AG09309 (cell line): ENCODE results near the gene SULT6B1.
"Not testable (repeated sequence)": the region's sequence is repeated elsewhere in the genome, so short reads cannot be mapped to it uniquely, and the experiment has no call there.

ENCODE experiments used
- DNase-seq: peaks from one replicate; pipeline ENCODE4 v3.0.0-alpha.2; 2010; ENCODE audit warnings: low read depth
- H3K4me3 ChIP-seq: 2 replicates; pipeline ENCODE4 v1.5.1; 2011; ENCODE audit warnings: mild to moderate bottlenecking, low read depth, low read length, moderate library complexity; ENCODE audit not compliant: control insufficient read depth
- CTCF ChIP-seq: IDR thresholded peaks from 2 replicates; pipeline ENCODE4 v1.5.1; 2011; ENCODE audit warnings: mild to moderate bottlenecking, low read depth, low read length, inconsistent platforms; ENCODE audit not compliant: insufficient read depth, control insufficient read depth; ENCODE audit errors: missing control alignments

The SULT6B1 gene

GRCh38 chr2:37224063-37224462 lies 35.6 kb upstream of the SULT6B1 start:
- H3K4me3 ChIP-seq, result no peak overlapping the region
- TF ChIP-seq CTCF, result no peak
- no peak for DNase-seq

GRCh38 chr2:37223131-37223530 lies 34.7 kb upstream of the SULT6B1 start:
- H3K4me3 ChIP-seq, result no peak overlapping the region
- TF ChIP-seq CTCF, result no peak
- no peak for DNase-seq

- TF ChIP-seq CTCF, result no peak
- no peak for DNase-seq
- H3K4me3 ChIP-seq, result no peak overlapping the region
Measured at GRCh38 chr2:37219046-37219445, 30.6 kb upstream of the SULT6B1 start.

- TF ChIP-seq CTCF, result no peak
- no peak overlapping the region for H3K4me3 ChIP-seq
- DNase-seq, result no peak
Measured at GRCh38 chr2:37215250-37215649, 26.8 kb upstream of the SULT6B1 start.

GRCh38 chr2:37211939-37212338 lies 23.5 kb upstream of the SULT6B1 start:
- TF ChIP-seq CTCF, result no peak
- H3K4me3 ChIP-seq, result no peak overlapping the region
- DNase-seq, result no peak

GRCh38 chr2:37211212-37211611 lies 22.7 kb upstream of the SULT6B1 start:
- no peak for DNase-seq
- H3K4me3 ChIP-seq, result no peak overlapping the region
- TF ChIP-seq CTCF, result no peak

- H3K4me3 ChIP-seq, DNase-seq: not testable (repeated sequence)
Measured at GRCh38 chr2:37206760-37207159, 18.3 kb upstream of the SULT6B1 start.
